Fibroblast of mammary gland (primary cell): Measurements from ENCODE around the gene F2RL3.
"Not testable (repeated sequence)": the region's sequence is repeated elsewhere in the genome, so short reads cannot be mapped to it uniquely, and the experiment has no call there.

Experiments
- DNase-seq: peaks from one replicate; pipeline ENCODE4 v3.0.0-alpha.2; 2010; ENCODE audit warnings: low read depth
- H3K4me3 ChIP-seq: 2 replicates; pipeline ENCODE4 v1.5.1; 2011; ENCODE audit warnings: low read depth, mild to moderate bottlenecking, low read length, moderate library complexity; ENCODE audit not compliant: control insufficient read depth
- TF ChIP-seq, protein P1 (sequence below): conservative IDR thresholded peaks from 2 replicates; pipeline ENCODE4 v1.5.1; 2011; ENCODE audit warnings: low read depth, low read length, inconsistent platforms; ENCODE audit not compliant: control insufficient read depth, insufficient read depth

F2RL3 gene

DNA sequence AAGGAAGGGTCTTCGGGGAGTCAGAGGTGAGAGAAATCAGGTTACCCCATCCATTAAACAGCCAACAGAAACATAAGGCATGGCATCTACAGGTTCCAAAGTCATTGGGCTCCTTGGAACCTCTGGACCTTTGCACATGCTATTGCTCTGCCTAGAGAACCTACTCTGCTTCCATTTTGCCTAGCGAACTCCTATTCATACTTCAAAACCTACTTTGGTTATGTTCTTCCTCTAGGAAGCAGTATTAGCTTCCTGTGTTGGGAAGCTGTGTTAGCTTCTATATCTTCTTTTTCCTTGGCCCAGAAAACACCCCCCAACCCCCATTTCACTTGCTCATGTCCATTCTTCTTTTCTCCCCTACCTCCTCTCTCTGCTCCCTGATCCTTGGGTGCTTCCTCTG, 39.6 kb downstream of the F2RL3 start:
- TF ChIP-seq, protein P1, sequence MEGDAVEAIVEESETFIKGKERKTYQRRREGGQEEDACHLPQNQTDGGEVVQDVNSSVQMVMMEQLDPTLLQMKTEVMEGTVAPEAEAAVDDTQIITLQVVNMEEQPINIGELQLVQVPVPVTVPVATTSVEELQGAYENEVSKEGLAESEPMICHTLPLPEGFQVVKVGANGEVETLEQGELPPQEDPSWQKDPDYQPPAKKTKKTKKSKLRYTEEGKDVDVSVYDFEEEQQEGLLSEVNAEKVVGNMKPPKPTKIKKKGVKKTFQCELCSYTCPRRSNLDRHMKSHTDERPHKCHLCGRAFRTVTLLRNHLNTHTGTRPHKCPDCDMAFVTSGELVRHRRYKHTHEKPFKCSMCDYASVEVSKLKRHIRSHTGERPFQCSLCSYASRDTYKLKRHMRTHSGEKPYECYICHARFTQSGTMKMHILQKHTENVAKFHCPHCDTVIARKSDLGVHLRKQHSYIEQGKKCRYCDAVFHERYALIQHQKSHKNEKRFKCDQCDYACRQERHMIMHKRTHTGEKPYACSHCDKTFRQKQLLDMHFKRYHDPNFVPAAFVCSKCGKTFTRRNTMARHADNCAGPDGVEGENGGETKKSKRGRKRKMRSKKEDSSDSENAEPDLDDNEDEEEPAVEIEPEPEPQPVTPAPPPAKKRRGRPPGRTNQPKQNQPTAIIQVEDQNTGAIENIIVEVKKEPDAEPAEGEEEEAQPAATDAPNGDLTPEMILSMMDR: no peak
- DNase-seq: no peak
- H3K4me3 ChIP-seq: no peak overlapping the region

DNA sequence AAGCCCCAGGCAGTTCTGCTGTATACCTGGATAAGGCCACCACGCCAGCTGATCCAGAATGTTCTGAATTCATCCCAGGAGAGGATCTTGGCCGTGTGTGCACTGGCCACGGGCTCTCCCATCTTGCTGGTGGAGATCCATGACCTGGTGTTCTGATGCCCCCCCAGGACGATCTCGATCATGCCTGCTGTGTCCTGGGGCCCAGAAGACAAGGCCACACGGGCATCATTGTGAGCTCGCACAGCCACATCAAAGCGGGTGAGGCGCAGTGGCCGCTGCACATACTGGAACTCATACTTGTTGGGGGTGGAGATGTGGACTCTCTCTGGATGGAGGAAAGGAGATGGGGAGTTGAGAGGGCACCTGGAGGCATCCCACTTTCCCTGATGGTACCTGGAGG, 40.1 kb downstream of the F2RL3 start:
- TF ChIP-seq, protein P1: no peak
- DNase-seq: no peak
- no peak overlapping the region for H3K4me3 ChIP-seq

DNA sequence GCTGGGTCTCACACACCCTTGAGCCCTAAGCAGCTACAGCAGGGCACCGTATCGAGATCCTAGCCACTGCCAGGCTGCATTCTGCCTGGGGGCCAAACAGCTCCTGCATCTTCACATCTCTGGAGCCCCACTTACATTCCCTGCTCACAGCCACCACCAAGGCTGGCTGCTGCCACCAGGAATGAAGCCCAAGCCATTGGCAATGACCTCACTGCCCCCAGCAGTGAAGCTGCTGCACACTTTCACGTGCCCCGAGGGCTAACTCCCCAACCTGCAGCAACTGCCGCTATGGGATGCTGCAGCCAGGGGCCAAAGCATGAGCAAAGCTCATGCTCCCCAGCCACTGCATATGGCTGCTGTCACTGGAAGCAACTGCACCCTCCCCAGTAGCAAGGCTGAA, 42.0 kb downstream of the F2RL3 start:
- no peak overlapping the region for H3K4me3 ChIP-seq
- DNase-seq: no peak
- TF ChIP-seq, protein P1: no peak

DNA sequence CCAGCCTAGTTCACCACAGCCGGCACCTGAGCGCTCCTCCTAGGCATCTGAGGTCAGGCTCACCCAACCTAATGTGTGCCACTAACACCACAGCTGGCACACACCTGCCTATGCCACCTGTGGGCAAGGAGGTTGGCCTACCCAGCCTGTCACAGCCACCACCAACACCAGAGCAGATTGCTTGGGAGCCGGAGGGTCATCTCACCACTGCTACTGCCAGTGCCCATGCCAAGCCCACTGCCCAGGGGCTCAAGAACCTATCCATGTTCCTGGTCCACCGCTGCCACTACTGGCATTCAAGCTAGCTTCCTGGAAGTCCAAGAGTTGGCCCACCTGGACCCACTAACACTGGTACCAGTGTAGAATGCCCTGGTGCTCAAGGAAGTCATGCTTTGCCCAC, 42.5 kb downstream of the F2RL3 start:
- TF ChIP-seq, protein P1: no peak
- no peak overlapping the region for H3K4me3 ChIP-seq
- no peak for DNase-seq

DNA sequence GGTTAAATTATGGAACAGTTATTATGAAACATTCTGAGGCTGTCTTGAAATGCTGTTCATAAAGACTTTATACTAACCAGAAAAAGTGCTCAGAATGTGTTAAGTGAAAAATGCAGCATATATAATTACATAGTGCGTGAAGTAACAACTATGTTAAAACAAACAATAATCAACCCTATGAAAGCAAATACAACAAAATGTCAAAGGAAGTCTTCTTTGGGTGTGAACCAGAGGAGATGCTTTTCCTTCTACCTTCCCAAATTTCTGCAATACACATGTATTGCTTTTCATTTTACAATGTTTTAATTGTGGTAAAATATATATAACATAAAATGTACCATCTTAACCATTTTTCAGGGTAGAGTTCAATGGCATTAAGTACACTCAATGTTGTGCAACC, 45.7 kb downstream of the F2RL3 start:
- no peak overlapping the region for H3K4me3 ChIP-seq
- no peak for DNase-seq
- TF ChIP-seq, protein P1: no peak

DNA sequence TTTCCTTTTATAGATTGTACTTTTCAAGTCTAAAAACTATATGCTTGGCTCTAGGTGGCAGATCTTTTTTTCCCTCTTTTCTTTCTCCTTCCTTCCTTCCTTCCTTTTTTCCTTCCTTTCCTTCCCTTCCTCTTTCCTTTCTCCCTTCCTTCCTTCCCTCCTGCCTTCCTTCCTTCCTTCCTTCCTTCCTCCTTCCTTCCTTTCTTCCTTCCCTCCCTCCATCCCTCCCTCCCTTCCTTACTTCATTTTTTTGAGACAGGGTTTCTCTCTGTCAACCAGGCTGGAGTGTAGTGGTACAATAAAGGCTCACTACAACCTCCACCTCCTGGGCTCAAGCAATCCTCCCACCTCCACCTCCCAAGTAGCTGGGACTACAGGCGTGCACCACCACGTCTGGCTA, 48.1 kb downstream of the F2RL3 start:
- no peak overlapping the region for H3K4me3 ChIP-seq
- DNase-seq: no peak
- TF ChIP-seq, protein P1: no peak

DNA sequence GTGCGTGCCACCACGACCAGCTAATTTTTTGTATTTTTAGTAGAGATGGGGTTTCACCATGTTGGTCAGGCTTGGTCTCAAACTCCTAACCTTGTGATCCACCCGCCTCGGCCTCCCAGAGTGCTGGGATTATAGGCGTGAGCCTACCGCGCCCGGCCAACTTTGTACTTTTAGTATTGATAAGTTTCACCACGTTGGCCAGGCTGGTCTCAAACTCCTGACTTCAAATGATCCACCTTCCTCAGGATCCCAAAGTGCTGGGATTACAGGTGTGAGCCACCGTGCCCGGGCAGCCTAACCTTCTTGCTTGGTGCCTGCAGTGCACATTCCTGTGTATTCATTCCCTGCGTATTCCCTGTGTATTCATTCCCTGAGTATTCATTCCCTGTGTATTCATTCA, 49.0 kb downstream of the F2RL3 start:
- not testable (repeated sequence) for DNase-seq, H3K4me3 ChIP-seq
